ENCODE measurements around the gene SUSD6.

- TF ChIP-seq, protein P1, sequence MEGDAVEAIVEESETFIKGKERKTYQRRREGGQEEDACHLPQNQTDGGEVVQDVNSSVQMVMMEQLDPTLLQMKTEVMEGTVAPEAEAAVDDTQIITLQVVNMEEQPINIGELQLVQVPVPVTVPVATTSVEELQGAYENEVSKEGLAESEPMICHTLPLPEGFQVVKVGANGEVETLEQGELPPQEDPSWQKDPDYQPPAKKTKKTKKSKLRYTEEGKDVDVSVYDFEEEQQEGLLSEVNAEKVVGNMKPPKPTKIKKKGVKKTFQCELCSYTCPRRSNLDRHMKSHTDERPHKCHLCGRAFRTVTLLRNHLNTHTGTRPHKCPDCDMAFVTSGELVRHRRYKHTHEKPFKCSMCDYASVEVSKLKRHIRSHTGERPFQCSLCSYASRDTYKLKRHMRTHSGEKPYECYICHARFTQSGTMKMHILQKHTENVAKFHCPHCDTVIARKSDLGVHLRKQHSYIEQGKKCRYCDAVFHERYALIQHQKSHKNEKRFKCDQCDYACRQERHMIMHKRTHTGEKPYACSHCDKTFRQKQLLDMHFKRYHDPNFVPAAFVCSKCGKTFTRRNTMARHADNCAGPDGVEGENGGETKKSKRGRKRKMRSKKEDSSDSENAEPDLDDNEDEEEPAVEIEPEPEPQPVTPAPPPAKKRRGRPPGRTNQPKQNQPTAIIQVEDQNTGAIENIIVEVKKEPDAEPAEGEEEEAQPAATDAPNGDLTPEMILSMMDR (IDR thresholded peaks at IDR 0.05; ENCODE audit: poor library complexity), result no peak
- no peak for TF ChIP-seq EZH2phosphoT487 (IDR thresholded peaks at IDR 0.05; ENCODE audit: low read depth, severe bottlenecking, unreplicated experiment)
These were observed 63.8 kb downstream of the SUSD6 start for GRCh38 chr14:69675245-69675583.
